GM23248 (cell line): ENCODE results near the gene CAMK2D. TPM values are rescaled to one million over a fixed set of nuclear protein-coding genes. Genes with fewer than 3 reads are reported as not detected.

ENCODE experiments used
- DNase-seq: peaks from one replicate; pipeline ENCODE4 v3.0.0-alpha.2; 2015
- H2AFZ ChIP-seq: fragments of 200-600 bp; sonication (generic); 2 replicates; pipeline ENCODE4 v1.6.1; 2016; ENCODE audit warnings: antibody characterized with exemption
- H3F3A ChIP-seq: fragments of 200-600 bp; sonication (generic); 2 replicates; pipeline ENCODE4 v1.6.1; 2016; ENCODE audit warnings: mild to moderate bottlenecking, antibody characterized with exemption, mixed run types; ENCODE audit not compliant: insufficient read depth
- H3K27ac ChIP-seq: fragments of 200-600 bp; sonication (generic); 2 replicates; pipeline ENCODE4 v1.5.1; 2016; ENCODE audit warnings: mild to moderate bottlenecking
- H3K27me3 ChIP-seq: fragments of 200-600 bp; sonication (generic); replicated peaks from 2 replicates; pipeline ENCODE4 v1.6.1; 2016; ENCODE audit warnings: mild to moderate bottlenecking; ENCODE audit not compliant: insufficient read depth
- H3K36me3 ChIP-seq: fragments of 200-600 bp; sonication (generic); 2 replicates; pipeline ENCODE4 v1.6.1; 2016; ENCODE audit warnings: low read depth, mild to moderate bottlenecking
- H3K4me1 ChIP-seq: fragments of 200-600 bp; sonication (generic); 2 replicates; pipeline ENCODE4 v1.6.1; 2016; ENCODE audit warnings: mild to moderate bottlenecking; ENCODE audit not compliant: insufficient read depth
- H3K4me2 ChIP-seq: fragments of 200-600 bp; sonication (generic); one replicate; pipeline ENCODE4 v1.6.1; 2016; ENCODE audit warnings: mild to moderate bottlenecking; ENCODE audit not compliant: unreplicated experiment
- H3K4me3 ChIP-seq: fragments of 200-600 bp; sonication (generic); 2 replicates; pipeline ENCODE4 v1.5.1; 2016; ENCODE audit warnings: mild to moderate bottlenecking
- H3K79me2 ChIP-seq: fragments of 200-600 bp; sonication (generic); 2 replicates; pipeline ENCODE4 v1.6.1; 2016; ENCODE audit warnings: mild to moderate bottlenecking; ENCODE audit not compliant: insufficient read depth
- H3K9ac ChIP-seq: fragments of 200-600 bp; sonication (generic); 2 replicates; pipeline ENCODE4 v1.6.1; 2016; ENCODE audit warnings: mild to moderate bottlenecking
- H3K9me2 ChIP-seq: fragments of 200-600 bp; sonication (generic); 2 replicates; pipeline ENCODE4 v1.6.1; 2016; ENCODE audit warnings: mixed run types, mild to moderate bottlenecking, moderate library complexity; ENCODE audit not compliant: insufficient read depth
- H3K9me3 ChIP-seq: fragments of 200-600 bp; sonication (generic); one replicate; pipeline ENCODE4 v1.6.1; 2017; ENCODE audit warnings: low read depth
- H4K20me1 ChIP-seq: fragments of 200-600 bp; sonication (generic); 2 replicates; pipeline ENCODE4 v1.6.0; 2016; ENCODE audit not compliant: insufficient read depth
- EZH2 ChIP-seq: fragments of 200-600 bp; sonication (generic); IDR thresholded peaks from 2 replicates; pipeline ENCODE4 v1.6.1; 2018; ENCODE audit warnings: antibody characterized with exemption, mild to moderate bottlenecking; ENCODE audit not compliant: insufficient read depth, poor library complexity, severe bottlenecking
- EZH2phosphoT487 ChIP-seq: fragments of 200-600 bp; sonication (generic); IDR thresholded peaks from 2 replicates; pipeline ENCODE4 v1.6.1; 2018; ENCODE audit warnings: antibody characterized with exemption, moderate library complexity, mild to moderate bottlenecking, low read depth; ENCODE audit not compliant: insufficient read depth
- whole genome bisulfite sequencing, 2 experiments: methylation state at CpG; one replicate each; pipeline ENCODE4 v1.1.6; 2015 to 2017; ENCODE audit warnings: low lambda C conversion rate in 2 of 2, low coverage in 1 of 2; ENCODE audit errors: missing lambda C conversion rate in 2 of 2; 5-methylcytosine and 5-hydroxymethylcytosine counted together
- in situ Hi-C: fragments of 300-500 bp; cut with MboI; formaldehyde crosslinking; loops from 2 replicates; pipeline ENCODE4 v1.15.0; 2020
- polyA plus RNA-seq: library from polyadenylated mRNA; unstranded; fragments of >200 nt; fragmentation: Nextera tagmentation; extraction: Ambion mirVana; gene quantifications from 2 replicates; pipeline ENCODE4 v1.2.1, GENCODE V29; 2016
- total RNA-seq: library from RNA; depleted of rRNA; stranded (reverse); fragments of >200 nt; shearing (Covaris generic); gene quantifications from 2 replicates; pipeline ENCODE4 v1.2.3, GENCODE V29; 2014

The CAMK2D gene
- total and polyA plus RNA-seq, 2 experiments from 2014 or later, result 78.8 to 94.5 TPM

DNA sequence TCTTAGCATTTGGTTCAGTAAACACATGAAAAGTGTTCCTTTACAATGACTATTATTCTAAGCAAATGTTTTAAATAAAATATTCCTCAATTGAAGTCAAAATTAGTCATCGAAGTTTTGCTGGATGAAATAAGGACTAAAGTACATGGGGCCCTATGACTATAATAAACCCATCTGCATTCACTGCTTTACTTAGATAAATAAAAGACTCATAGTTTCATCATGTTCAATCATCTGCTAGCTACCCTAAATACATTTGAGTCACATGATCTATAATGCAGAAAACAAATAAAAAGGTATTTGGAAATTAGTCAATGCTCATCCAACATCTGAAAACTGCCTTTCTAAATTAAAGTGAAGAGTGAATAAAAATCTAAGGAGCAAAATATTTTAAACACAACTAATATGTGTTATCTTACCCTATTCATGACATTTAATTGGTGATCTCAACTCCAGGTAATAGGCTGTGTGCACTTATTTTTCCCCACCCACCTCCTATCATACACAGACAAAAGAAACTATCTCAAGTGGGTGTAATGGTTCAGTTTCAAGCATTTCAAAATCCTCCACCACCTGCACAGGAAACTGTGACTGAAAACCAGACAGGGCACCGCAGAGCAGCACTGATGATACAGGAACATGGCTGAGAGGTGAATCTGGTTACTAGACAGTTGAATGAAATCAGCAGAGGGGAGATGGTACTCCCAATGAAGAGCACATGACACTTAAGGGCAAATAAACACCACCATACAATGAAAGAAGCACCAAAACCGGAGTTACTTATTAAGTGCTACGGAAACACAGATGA, 78.6 kb downstream of the CAMK2D start:
- peak; percentile 80 for DNase-seq
- Histone ChIP-seq H3K27ac (peak overlapping the region; percentile 53), H3K9me3 (no peaks in the 10 kb centered on the region), H4K20me1 (peaks cover 4% of the 10 kb centered on the region; the same call in 1 of the 2 replicates), H3K27me3 (no peaks in the 10 kb centered on the region), H3K9me2 (no peaks in the 10 kb centered on the region), H3F3A (peaks cover 40% of the 10 kb centered on the region), H3K9ac (no peak overlapping the region), H3K4me1 (peaks cover 54% of the 10 kb centered on the region), H3K4me2 (peak overlapping the region; percentile 40), H2AFZ (no peak overlapping the region), H3K4me3 (no peak overlapping the region), H3K79me2 (peaks cover 93% of the 10 kb centered on the region), H3K36me3 (no peaks in the 10 kb centered on the region)
- TF ChIP-seq EZH2 (no peak), EZH2phosphoT487 (no peak)
- 89 to 92% methylated on average over 4 of the region's 4 CpGs for WGBS, 2 experiments
- in situ Hi-C loops, result no loop called here

DNA sequence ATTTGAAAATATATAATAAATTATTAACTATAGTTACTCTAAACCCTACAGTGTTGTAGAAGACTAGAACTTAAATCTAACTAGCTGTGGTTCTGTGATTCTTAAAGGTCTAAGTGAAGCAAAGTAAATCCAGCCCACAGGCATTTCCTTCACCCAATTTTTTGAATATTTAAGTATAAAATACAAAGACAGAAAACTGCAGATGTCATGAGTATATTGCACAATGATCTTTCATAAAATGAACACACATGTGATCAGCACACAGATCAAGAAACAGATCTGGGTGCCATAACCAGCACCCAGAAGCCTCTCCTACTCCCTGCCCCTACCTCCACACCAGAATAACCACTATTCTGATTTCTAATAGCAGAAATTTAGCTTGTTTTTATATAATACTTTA, 82.9 kb downstream of the CAMK2D start:
- Histone ChIP-seq H3K9me3 (no peaks in the 10 kb centered on the region), H2AFZ (no peak overlapping the region), H3F3A (peaks cover 17% of the 10 kb centered on the region), H3K4me1 (peaks cover 41% of the 10 kb centered on the region), H4K20me1 (no peaks in the 10 kb centered on the region), H3K4me2 (peak overlapping the region; percentile 5), H3K36me3 (peaks cover 5% of the 10 kb centered on the region; the same call in 1 of the 2 replicates), H3K79me2 (peaks cover 93% of the 10 kb centered on the region), H3K9me2 (no peaks in the 10 kb centered on the region), H3K27me3 (no peaks in the 10 kb centered on the region), H3K4me3 (no peak overlapping the region), H3K27ac (no peak overlapping the region), H3K9ac (no peak overlapping the region)
- TF ChIP-seq EZH2 (no peak), EZH2phosphoT487 (no peak)
- in situ Hi-C loops, result no loop called here
- DNase-seq, result peak; percentile 25

DNA sequence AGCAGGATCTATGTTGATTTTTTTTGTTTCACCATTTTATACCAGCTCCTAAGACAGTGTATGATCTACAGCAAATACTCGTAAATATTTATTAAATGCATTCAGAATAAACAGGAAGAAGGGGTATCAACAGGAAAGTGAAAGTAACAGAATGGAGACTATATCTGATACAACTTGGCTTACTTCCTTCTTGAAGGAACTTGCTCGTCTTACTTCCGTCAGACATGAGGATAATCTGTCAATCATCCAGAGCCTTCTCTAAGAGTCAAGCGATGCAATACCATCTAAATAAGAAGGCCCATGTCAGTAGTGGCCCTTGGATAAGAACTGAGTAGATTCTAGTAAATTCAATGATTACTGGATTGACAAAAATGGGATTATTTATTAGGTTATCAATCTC, 84.2 kb downstream of the CAMK2D start:
- no peak for DNase-seq
- Histone ChIP-seq H3K9me2 (no peaks in the 10 kb centered on the region), H3K27me3 (no peaks in the 10 kb centered on the region), H3K4me2 (no peak overlapping the region), H3K36me3 (peaks cover 5% of the 10 kb centered on the region; the same call in 1 of the 2 replicates), H3K9me3 (no peaks in the 10 kb centered on the region), H3K4me1 (peaks cover 37% of the 10 kb centered on the region), H3K79me2 (peaks cover 97% of the 10 kb centered on the region), H4K20me1 (no peaks in the 10 kb centered on the region), H2AFZ (no peak overlapping the region), H3K27ac (no peak overlapping the region), H3K4me3 (no peak overlapping the region), H3F3A (peaks cover 13% of the 10 kb centered on the region; the same call in 1 of the 2 replicates), H3K9ac (no peak overlapping the region)
- 96 to 100% methylated on average over 4 of the region's 4 CpGs for WGBS, 2 experiments
- TF ChIP-seq EZH2phosphoT487 (no peak), EZH2 (no peak)
- in situ Hi-C loops, result no loop called here

DNA sequence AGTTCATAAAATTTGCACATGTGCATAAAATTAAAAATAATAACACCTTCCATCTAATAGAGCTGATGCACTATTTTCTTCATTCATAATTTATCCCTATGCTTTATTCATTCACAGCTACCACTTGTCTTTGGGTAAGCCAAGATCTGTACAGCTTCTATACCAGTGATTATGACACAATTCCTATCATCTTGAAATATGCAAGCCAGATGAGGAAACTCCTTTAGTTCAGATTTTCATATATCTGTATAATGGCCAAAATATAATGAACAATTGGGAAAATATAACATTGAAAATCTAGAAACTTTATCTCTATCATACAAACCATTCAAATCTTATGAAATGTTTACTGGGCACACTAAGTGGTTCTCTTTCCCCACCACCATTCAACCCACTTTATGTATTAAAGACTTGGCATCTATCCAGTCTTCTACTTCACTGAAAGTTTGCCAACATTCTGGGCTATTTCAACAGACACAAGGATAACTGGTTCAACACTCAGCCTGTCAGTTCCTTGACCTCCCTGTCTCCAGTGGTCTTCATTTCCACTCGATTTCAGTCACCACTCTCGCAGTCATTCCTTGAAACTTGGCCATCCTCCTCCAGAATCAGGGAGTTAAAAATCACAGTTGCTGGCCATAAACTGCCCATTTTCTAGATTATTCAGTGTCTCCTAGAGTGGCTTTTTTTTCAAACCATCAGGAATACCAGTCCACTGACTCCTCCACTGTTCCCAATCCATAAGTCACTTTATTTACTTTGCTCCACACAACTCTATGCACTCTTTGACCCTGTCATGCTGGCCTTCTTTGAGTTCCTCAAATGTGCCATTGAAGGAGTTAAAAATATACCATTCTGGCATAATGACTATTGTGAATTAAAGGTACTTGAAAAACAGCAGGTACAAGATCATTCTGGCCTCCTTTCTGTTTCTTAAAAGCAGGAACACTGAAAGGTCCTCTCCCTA, 85.5 kb downstream of the CAMK2D start:
- Histone ChIP-seq H3K79me2 (peaks cover 100% of the 10 kb centered on the region), H3K27me3 (no peaks in the 10 kb centered on the region), H3K4me2 (no peak overlapping the region), H4K20me1 (no peaks in the 10 kb centered on the region), H3K9me3 (no peaks in the 10 kb centered on the region), H3K36me3 (peaks cover 5% of the 10 kb centered on the region; the same call in 1 of the 2 replicates), H3K27ac (no peak overlapping the region), H3K4me3 (no peak overlapping the region), H3F3A (0 out of 2 replicates have a peak, but pooled peaks cover 5% of the 10 kb centered on the region), H3K9ac (no peak overlapping the region), H3K9me2 (no peaks in the 10 kb centered on the region), H3K4me1 (peaks cover 31% of the 10 kb centered on the region), H2AFZ (no peak overlapping the region)
- no peak for TF ChIP-seq EZH2
- TF ChIP-seq EZH2phosphoT487, result no peak
- 65% methylated on average over 2 of the region's 2 CpGs for WGBS, 2 experiments
- no peak for DNase-seq
- in situ Hi-C loops, result no loop called here
